ENCODE results near the gene PITX1.

GRCh38 chr5:135072387-135073281 is 38.6 kb upstream of the PITX1 start:
- TF ChIP-seq CTCF (IDR thresholded peaks at IDR 0.05) = no peak
- no peak for TF ChIP-seq EZH2 (IDR thresholded peaks at IDR 0.05; ENCODE audit: borderline replicate concordance, insufficient read depth, low read depth, low read length, poor library complexity, severe bottlenecking)
